D721Med (cell line): ENCODE data around the gene CCDC93.

Experiments used
- DNase-seq: peaks from one replicate; pipeline ENCODE4 v3.0.0; 2011; ENCODE audit warnings: low spot score; ENCODE audit not compliant: insufficient read length
- FAIRE-seq: peaks from 2 replicates; lab custom pipeline; 2011; peaks lifted over from hg19 to GRCh38; lab: Jason Lieb, UNC
- TF ChIP-seq, protein P1 (sequence below): IDR thresholded peaks from 2 replicates; pipeline ENCODE4 v1.5.1; 2012; ENCODE audit warnings: mild to moderate bottlenecking, control low read depth; ENCODE audit not compliant: insufficient read depth; ENCODE audit errors: missing control alignments

CCDC93 gene

DNA sequence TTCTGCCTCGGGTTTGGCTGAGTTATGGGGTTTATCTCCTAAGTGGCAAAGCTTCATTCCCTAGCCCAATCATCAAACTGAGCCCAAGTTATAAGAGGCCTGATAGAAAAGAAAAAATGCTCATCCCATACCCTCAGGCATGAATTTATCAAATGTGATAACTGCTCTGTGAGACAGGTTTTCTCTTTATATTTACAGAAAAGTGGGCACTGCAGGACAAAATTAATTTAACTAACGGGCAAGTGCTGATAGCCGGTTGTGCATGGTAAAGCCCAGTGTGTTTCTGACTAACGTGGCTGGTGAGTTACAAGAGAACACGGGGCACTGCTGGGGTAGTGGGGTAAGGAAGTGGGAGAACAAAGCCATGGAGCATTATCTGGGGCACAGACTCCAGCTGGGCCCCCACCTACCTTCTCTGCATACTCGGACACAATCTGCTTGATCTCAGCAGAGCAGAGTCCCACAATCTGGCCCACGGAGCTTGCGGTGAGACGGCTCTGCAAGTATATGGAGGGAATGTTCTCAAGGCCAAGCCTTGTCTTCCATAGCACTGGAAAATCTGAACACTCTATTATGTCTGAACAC lies 40.3 kb downstream of the CCDC93 start:
- TF ChIP-seq, protein P1, sequence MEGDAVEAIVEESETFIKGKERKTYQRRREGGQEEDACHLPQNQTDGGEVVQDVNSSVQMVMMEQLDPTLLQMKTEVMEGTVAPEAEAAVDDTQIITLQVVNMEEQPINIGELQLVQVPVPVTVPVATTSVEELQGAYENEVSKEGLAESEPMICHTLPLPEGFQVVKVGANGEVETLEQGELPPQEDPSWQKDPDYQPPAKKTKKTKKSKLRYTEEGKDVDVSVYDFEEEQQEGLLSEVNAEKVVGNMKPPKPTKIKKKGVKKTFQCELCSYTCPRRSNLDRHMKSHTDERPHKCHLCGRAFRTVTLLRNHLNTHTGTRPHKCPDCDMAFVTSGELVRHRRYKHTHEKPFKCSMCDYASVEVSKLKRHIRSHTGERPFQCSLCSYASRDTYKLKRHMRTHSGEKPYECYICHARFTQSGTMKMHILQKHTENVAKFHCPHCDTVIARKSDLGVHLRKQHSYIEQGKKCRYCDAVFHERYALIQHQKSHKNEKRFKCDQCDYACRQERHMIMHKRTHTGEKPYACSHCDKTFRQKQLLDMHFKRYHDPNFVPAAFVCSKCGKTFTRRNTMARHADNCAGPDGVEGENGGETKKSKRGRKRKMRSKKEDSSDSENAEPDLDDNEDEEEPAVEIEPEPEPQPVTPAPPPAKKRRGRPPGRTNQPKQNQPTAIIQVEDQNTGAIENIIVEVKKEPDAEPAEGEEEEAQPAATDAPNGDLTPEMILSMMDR, result no peak
- no peak for FAIRE-seq
- DNase-seq, result no peak

DNA sequence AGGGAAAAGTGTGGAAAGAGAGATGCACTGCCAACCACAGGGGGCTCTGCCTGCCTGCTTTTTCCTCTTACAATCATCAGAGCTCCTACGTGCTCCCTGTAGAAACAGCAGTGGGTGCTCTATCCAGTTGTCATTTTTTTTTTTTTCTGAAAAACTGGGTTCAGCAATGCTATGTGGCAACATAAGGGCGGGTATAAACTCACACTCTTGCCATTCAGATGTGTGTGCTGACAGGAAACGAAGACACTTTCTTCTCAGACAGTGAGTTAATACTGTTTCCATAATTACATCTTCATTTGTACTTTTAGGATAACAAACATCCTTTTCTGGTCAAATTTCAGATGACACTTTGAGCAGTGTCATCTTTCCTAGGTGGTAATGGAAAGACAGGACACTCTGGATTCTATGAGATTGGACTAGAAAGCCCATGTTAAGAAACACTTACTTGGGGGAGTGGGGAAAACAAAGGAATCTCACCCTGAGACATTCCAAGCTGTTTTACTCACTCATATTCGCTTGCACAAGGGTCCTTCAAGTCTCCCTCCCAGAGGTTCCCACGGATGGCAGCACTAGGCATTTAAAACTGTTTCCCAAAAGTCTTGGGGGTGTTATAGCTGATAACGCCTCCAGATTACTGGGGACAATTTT lies 41.3 kb downstream of the CCDC93 start:
- DNase-seq (no peak), FAIRE-seq (no peak)
- TF ChIP-seq, protein P1, result no peak

DNA sequence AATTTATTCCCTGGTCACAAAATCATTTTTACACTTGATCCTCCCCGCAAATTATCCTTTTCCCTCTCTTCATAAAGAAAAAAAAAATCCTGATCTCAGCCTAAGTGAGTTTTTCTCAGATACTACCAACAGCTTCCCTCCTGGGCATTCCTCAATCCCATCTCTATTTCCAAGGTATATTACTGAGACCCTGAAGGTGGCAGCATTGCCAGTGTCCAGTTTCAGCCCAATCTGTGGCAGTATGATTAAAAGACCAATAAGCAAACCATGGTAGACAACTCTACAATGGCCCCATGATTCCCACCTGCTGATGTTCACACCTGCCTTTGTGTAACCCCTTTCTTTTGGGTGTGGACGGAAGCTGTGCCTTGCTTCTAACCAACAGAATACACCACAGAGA lies 45.1 kb downstream of the CCDC93 start:
- FAIRE-seq (no peak), DNase-seq (no peak)
- TF ChIP-seq, protein P1, result no peak

DNA sequence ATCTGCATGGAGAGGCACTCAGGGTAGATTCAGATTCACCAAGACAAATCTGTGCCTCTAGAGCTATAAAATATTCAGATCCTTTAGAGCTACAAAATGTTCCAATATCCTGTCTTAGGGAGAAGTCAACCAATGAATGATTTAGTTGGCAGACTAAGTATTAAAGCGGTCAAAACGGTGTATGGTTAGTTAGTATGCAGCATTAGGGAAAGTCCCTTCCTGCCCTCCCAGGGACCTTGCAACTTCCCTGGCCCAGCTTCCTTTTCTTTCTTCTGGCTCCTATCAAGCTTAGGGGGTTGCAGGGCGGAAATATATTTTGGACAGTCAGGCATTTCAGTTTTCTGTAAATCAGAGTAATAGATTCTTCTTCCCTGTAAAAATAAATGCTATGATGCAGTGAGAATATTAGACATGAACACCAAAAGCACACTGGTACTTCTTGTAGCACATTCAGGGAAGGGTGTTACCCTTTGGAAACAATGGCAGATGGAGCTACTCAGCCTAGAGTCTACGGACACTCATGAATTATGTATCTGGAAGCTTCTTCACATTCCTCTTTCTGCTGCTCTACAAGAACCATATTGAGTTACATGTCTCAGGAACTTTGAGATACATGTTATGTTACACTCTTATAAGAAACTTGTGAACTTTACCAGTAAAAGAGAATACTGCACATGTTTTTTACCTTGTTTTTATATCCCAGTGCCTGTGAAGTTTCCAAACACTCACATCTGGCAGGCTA lies 45.7 kb downstream of the CCDC93 start:
- TF ChIP-seq, protein P1, result no peak
- DNase-seq (no peak), FAIRE-seq (no peak)

DNA sequence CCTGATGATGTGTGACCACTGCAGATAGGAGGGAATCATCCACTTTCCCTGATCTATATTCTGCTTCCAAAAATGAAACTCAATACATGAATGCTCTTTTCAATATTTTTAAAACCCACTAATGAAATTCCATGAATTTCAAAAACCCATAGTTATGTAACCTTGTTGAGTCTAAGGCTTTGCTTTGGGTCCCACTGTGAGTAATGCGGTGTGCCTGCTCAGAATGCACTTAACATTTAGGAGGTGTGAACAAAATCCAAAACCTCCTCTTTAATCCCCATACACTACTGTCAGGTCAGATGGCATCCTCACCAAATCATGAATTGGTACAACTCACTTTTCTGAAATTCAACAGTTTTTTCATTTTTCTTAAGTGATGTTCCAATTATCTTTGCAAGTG lies 50.4 kb downstream of the CCDC93 start:
- FAIRE-seq (no peak), DNase-seq (no peak)
- TF ChIP-seq, protein P1, result no peak

DNA sequence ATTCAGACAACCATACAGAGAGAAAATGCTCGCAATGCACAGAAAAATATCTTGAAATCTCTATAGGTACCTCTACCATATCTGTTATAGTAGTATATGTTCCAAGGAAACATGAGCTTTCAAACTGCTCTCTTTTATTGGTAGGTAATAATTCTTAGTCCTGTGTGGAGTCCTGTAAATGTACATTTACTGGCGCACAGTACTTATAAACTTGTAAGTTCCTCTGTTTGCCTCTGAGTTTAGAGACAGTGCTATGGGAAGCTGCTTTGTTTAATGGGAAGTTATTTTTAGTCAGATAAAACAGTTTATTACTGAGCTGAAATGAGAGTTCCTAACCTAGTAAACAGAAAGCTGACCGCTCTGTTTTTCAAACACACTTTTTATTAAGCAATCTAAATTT lies 52.7 kb downstream of the CCDC93 start:
- DNase-seq (no peak), FAIRE-seq (no peak)
- TF ChIP-seq, protein P1, result no peak
